GM12872 (cell line): ENCODE results near the gene HOMER2.

ENCODE experiments used
- TF ChIP-seq, protein P1 (sequence below): IDR thresholded peaks from 3 replicates; pipeline ENCODE4 v1.5.1; 2011; ENCODE audit warnings: low read depth, mild to moderate bottlenecking, low read length, moderate library complexity; ENCODE audit not compliant: insufficient read depth

Gene HOMER2

DNA sequence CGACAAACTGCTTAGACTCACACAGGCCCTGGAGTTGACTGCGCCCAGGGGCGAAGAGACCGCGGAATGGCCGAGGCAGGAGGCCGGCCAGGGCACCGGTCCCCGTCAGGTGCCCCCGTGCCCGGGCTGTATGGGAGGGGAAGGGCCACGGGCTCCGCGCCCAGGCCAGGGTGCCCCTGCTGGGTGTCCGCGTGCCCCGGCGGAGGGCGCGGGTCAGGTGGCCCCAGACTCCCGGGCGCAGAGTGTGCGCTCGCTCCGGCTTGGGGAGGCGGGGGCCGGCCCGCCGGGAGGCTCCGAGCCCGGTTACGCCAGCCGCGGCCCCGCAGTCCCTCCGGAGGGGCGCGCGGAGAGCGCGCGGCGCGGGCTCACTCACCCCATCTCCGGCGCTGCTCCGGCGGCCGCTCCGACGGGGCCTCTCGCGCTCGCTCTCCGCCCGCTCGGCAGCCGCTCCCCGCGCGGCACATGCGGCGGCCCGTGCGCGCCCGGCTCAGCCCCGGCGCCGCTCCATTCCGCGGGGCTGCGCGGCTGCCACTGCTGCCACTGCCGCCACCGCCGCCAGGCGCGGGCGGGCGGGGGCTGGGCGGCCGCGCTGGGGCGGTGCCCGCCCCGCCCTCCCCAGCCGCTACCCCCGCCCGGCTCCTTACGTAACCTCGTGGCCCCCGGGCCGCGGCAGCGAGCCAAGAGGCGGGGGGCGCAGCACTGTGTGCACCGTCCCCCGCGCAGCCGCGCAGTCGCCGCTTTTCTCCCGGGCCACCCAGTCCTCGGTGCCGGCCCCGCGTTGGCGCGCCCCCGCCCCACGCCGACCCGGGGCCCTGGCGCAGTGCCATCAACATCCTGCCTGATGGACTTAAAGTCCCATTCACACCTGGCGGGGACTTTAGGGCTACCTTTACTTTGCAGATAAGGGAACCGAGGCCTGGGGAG lies at the start of gene HOMER2:
Gene HOMER2, minus strand, starts transcription at position 563 of the 924 bp plus-strand sequence. Its CDS starts 185 bp downstream, at position 378.
- TF ChIP-seq, protein P1, sequence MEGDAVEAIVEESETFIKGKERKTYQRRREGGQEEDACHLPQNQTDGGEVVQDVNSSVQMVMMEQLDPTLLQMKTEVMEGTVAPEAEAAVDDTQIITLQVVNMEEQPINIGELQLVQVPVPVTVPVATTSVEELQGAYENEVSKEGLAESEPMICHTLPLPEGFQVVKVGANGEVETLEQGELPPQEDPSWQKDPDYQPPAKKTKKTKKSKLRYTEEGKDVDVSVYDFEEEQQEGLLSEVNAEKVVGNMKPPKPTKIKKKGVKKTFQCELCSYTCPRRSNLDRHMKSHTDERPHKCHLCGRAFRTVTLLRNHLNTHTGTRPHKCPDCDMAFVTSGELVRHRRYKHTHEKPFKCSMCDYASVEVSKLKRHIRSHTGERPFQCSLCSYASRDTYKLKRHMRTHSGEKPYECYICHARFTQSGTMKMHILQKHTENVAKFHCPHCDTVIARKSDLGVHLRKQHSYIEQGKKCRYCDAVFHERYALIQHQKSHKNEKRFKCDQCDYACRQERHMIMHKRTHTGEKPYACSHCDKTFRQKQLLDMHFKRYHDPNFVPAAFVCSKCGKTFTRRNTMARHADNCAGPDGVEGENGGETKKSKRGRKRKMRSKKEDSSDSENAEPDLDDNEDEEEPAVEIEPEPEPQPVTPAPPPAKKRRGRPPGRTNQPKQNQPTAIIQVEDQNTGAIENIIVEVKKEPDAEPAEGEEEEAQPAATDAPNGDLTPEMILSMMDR, result no peak

DNA sequence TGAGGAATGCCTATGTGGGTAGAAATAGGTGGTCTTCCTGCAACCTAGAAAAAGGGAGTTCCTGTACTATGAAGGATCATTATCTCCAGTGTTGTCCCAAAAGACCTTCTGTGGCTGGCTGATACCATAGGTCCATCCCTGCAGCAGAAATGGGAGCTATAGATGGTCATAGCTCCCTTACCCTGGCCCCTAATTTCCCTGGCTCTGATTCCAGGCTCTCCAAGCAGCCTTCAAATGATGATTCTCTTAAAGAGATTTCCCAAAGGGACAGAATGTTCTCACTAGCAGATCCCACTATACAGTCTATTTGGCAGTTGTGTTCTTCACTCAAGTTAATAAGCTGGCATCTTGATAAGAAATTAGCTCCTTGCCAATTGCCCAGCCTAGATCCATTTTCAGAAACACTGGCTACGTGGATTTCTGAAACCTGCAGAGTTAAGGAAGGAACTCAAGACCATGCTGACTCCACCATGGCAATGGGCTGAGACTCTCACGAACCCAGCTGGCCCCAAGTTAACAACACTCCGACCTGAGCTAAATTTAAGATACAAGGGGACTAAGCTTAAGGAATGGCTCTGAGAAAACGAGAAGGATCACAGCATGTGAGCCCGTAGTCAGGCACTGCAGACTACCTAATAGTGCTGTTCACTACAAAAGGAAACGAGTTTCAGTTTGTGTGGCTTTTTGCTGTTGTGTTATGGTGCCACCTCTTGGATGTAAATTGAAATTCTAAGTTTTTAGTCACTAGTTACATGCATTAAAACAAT lies 47.6 kb upstream of the HOMER2 start:
- TF ChIP-seq, protein P1, result peak; percentile 59

DNA sequence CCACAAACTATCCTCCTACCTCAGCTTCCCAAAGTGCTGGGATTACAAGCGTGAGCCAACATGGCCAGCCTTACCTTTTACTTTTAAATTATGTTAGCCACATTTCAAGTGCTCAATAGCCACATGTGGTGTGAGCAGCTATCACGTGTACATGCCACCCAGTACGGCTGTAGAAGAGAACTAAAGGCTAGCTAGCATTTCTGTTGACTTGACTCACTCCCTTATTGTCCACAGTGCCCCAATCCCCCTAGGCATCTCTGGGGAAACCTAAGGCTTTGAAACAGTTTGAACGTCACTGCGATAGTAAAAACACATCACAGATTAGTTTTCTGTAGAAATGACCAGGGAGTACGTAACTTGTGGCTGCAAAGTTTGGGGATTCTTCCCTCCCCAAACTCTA lies 46.9 kb upstream of the HOMER2 start:
- TF ChIP-seq, protein P1, result no peak

DNA sequence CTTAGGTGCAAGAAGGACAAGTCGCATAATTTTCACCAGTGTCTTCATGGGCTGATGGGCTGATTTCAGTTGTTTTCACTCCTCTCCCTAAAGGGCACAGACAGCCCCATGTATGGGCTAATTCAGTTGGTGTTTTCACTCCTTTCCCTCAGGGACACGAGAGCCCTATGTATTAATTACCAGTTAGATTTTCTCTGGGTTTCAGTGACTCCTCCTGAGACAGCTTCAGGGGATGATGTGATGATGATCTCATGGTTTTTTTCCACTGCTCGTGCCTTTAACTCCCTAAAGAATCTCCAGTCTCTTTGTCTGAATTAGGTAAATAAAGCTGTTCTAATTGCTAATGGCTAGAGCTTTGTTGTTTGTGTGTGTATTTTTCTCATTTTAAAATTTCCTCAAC lies 43.4 kb upstream of the HOMER2 start:
- TF ChIP-seq, protein P1, result no peak

DNA sequence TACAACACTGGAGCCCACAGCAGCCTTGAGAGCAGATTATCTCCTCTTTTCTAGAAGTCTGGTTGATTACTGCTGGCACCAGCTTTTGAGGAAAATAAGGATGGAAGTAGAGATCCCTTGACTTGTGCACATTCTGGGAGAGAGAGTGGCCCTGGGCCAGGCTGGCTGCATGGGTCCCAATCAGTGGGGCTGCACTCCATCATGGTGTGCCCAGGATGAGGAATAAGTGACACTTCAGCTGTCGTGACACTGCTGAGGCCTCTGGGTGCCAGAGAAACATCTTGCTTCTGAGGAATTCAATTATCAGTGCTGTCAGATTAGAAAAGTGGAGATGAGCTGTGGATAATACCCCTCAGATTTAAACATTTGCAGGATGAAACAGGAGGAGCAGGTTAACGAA lies 42.6 kb upstream of the HOMER2 start:
- TF ChIP-seq, protein P1, result no peak

DNA sequence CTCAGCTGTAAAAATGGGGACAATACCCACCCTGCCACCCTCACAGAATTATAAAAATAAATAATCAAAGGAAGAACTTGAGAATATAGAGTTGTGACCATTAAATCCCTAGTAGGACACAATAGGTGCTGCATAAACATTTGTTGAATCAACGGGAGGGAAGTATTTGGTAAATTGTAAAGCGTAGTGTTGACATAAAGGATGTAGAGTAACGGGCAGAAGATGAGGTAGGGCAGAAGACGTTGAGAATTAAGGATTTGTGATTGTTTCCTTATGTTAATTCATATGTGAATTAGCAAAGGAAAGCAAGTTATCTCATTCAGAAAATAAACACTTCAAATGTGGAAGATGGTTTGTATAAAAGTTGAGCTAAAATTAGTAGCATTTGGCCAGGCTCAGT lies 40.6 kb upstream of the HOMER2 start:
- TF ChIP-seq, protein P1, result no peak

DNA sequence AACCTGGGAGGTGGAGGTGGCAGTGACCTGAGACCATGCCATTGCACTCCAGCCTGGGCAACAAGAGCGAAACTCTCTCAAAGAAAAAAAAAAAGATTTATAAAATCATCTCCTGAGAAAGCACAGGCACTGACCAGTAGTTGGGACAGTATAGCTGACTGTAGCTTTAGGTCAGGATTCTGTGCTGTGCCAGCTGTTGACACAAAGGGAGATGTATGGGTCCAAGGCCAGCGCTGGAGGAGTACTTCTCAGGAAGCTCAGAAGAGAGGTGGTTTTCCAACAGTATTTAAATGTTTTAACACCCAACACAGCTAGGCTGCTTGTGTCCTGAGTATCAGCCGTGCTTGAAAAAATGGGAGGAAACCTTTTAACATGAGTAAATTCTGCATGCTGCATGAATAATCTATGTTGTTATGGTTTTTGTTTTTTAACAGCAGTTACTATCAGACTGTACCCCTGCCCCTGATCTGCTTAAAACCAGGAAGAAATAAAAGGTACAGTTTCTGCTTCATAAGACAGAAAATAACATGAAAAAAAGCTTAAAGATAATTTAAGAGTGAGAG lies 40.0 kb upstream of the HOMER2 start:
- TF ChIP-seq, protein P1, result no peak
